ENCODE data around the gene EME2. TPM values are rescaled to one million over a fixed set of nuclear protein-coding genes. Genes with fewer than 3 reads are reported as not detected.
A peak's percentile ranks its signal among the peaks of the same experiment; 100 is the strongest.
"Not testable (repeated sequence)": the region's sequence is repeated elsewhere in the genome, so short reads cannot be mapped to it uniquely, and the experiment has no call there.

The EME2 gene
- total and polyA plus RNA-seq, 10 donors = 5.1 to 41.3 (median 27.4) TPM

- Histone ChIP-seq H3K36me3 (peaks cover 0 to 28% (median 21%) of the 10 kb centered on the region in 6 donors), H3K27ac (no peak overlapping the region), H3K4me1 (no peaks in the 10 kb centered on the region), H3K9me3 (peaks cover 0 to 34% (median 28%) of the 10 kb centered on the region in 8 donors), H3K27me3 (replicated peaks in 1 of 7) (no peaks in the 10 kb centered on the region), H3K4me3 (no peak overlapping the region)
- TF ChIP-seq POLR2AphosphoS5 (IDR thresholded peaks at IDR 0.05) (peak in 1 of 3 donors; percentile 11), CTCF (IDR thresholded peaks at IDR 0.05 in 8 of 11, conservative IDR thresholded peaks at IDR 0.05 in 3 of 11) (no peak)
- intact Hi-C loops (cut with DNase I; ENCODE audit: low total_unique reads) = no loop called here
- peak; percentile 52 for DNase-seq
- WGBS, 5 donors = 85 to 92% (median 88%) methylated on average over 19 to 32 of the region's 32 CpGs
Measured at GRCh38 chr16:1794908-1795666, 22.5 kb downstream of the EME2 start.

GRCh38 chr16:1799263-1799662, 26.7 kb downstream of the EME2 start:
- intact Hi-C loops (cut with DNase I; ENCODE audit: low total_unique reads); H3K27me3 ChIP-seq (replicated peaks in 1 of 7); H3K27ac ChIP-seq; DNase-seq; H3K4me3 ChIP-seq; H3K36me3 ChIP-seq; H3K4me1 ChIP-seq: not testable (repeated sequence)
- 61 to 89% (median 83%) methylated on average over 4 to 5 of the region's 5 CpGs for WGBS, 5 donors
- H3K9me3 ChIP-seq = peaks cover 0 to 34% (median 28%) of the 10 kb centered on the region in 8 donors

GRCh38 chr16:1800701-1801100, 28.1 kb downstream of the EME2 start:
- no peak for DNase-seq
- WGBS, 5 donors = 84 to 89% (median 87%) methylated on average over 10 of the region's 10 CpGs
- no peak overlapping the region for H3K4me3 ChIP-seq
- no peak overlapping the region for H3K27ac ChIP-seq
- intact Hi-C loops (cut with DNase I; ENCODE audit: low total_unique reads) = no loop called here
- H3K4me1 ChIP-seq = no peaks in the 10 kb centered on the region
- H3K36me3 ChIP-seq = peaks cover 0 to 14% (median 2%) of the 10 kb centered on the region in 6 donors
- no peak for TF ChIP-seq POLR2AphosphoS5 (IDR thresholded peaks at IDR 0.05)
- no peak for TF ChIP-seq POLR2A (IDR thresholded peaks at IDR 0.05)
- no peak for TF ChIP-seq CTCF (IDR thresholded peaks at IDR 0.05 in 8 of 11, conservative IDR thresholded peaks at IDR 0.05 in 3 of 11)
- no peaks in the 10 kb centered on the region for H3K27me3 ChIP-seq (replicated peaks in 1 of 7)
- H3K9me3 ChIP-seq = peaks cover 0 to 34% (median 28%) of the 10 kb centered on the region in 8 donors

- H3K36me3 ChIP-seq = peaks cover 5 to 81% (median 43%) of the 10 kb centered on the region in 6 donors
- H3K27ac ChIP-seq = no peak overlapping the region
- no peak for DNase-seq
- TF ChIP-seq POLR2AphosphoS5 (IDR thresholded peaks at IDR 0.05) (no peak), POLR2A (IDR thresholded peaks at IDR 0.05) (no peak), CTCF (IDR thresholded peaks at IDR 0.05 in 8 of 11, conservative IDR thresholded peaks at IDR 0.05 in 3 of 11) (no peak)
- no peak overlapping the region for H3K4me3 ChIP-seq
- 83 to 92% (median 88%) methylated on average over 10 of the region's 10 CpGs for WGBS, 5 donors
- no peaks in the 10 kb centered on the region for H3K27me3 ChIP-seq (replicated peaks in 1 of 7)
- H3K9me3 ChIP-seq = peaks cover 0 to 6% (median 0%) of the 10 kb centered on the region in 8 donors
- peaks cover 0 to 3% (median 0%) of the 10 kb centered on the region in 6 donors for H3K4me1 ChIP-seq
- intact Hi-C loops (cut with DNase I; ENCODE audit: low total_unique reads) = no loop called here
Measured at GRCh38 chr16:1807626-1808025, 35.0 kb downstream of the EME2 start.

Measured in spleen (tissue), 11 donors.